H1 (cell line): Measurements from ENCODE around the gene PIGL. TPM values are rescaled to one million over a fixed set of nuclear protein-coding genes. Genes with fewer than 3 reads are reported as not detected.

Source experiments
- E2F6 ChIP-seq: IDR thresholded peaks from 2 replicates; pipeline ENCODE4 v1.6.1; 2012; ENCODE audit warnings: inconsistent platforms
- FOSL1 ChIP-seq: IDR thresholded peaks from 2 replicates; pipeline ENCODE4 v1.6.1; 2011; ENCODE audit warnings: mild to moderate bottlenecking, low read depth, low read length, moderate library complexity; ENCODE audit not compliant: insufficient read depth
- polyA plus RNA-seq, 7 experiments: library from polyadenylated mRNA; depleted of rRNA in 3 of 7; stranded (reverse) in 5 of 7; unstranded in 2 of 7; fragments of >200 nt in 5 of 7; fragments of 200-250 nt in 2 of 7; gene quantifications; 1 replicate in 5 of 7; 2 replicates in 1 of 7; 4 replicates in 1 of 7; pipeline versions ENCODE4 v1.2.1 to v1.2.3, GENCODE V29; 2011 to 2013; ENCODE audit warnings: missing spikeins in 2 of 7, mixed read lengths in 2 of 7
- total RNA-seq: library from RNA; stranded (reverse); fragmentation: NEBNext Ultra II Directional; extraction: Animal tissue kit (Norgen Biotek cat#: 25700); gene quantifications from 2 replicates; pipeline ENCODE4 v1.2.1, GENCODE V29; 2021
- TF ChIP-seq, protein P1 (sequence below): fragments of 300-600 bp; sonication (generic); IDR thresholded peaks from 2 replicates; pipeline ENCODE4 v1.7.1; 2012; ENCODE audit warnings: low read length, moderate library complexity, mild to moderate bottlenecking, inconsistent platforms; ENCODE audit not compliant: insufficient replicate concordance
- TF ChIP-seq, protein P2 (sequence below): IDR thresholded peaks from 2 replicates; pipeline ENCODE4 v1.6.1; 2011; ENCODE audit warnings: low read depth, mild to moderate bottlenecking, low read length; ENCODE audit not compliant: insufficient read depth

PIGL gene
- total and polyA plus RNA-seq, 2 of the 8 experiments (the other 6 are each of a cell fraction or from before 2014, with no cell fraction given), result 28.4 to 30.8 TPM

DNA sequence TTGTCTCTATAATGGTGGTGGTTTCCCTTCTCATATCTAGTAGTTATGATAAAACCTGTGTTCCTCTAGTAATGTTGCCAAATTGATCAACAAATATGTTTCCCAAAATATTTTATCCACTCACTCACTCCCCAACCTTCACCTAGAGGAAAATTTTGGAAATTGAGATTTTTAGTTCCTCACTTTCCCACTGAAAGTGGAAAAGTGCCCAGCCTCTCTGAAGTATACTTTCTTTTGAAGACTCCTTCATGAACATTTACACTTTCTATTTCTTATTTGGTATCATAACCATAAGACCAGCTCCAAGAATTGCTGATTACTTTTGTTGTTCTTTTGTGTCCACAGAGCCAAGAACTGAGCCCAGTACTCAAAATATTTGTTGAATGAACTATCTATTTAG, 141.4 kb downstream of the PIGL start (continued):
- TF ChIP-seq, protein P1, sequence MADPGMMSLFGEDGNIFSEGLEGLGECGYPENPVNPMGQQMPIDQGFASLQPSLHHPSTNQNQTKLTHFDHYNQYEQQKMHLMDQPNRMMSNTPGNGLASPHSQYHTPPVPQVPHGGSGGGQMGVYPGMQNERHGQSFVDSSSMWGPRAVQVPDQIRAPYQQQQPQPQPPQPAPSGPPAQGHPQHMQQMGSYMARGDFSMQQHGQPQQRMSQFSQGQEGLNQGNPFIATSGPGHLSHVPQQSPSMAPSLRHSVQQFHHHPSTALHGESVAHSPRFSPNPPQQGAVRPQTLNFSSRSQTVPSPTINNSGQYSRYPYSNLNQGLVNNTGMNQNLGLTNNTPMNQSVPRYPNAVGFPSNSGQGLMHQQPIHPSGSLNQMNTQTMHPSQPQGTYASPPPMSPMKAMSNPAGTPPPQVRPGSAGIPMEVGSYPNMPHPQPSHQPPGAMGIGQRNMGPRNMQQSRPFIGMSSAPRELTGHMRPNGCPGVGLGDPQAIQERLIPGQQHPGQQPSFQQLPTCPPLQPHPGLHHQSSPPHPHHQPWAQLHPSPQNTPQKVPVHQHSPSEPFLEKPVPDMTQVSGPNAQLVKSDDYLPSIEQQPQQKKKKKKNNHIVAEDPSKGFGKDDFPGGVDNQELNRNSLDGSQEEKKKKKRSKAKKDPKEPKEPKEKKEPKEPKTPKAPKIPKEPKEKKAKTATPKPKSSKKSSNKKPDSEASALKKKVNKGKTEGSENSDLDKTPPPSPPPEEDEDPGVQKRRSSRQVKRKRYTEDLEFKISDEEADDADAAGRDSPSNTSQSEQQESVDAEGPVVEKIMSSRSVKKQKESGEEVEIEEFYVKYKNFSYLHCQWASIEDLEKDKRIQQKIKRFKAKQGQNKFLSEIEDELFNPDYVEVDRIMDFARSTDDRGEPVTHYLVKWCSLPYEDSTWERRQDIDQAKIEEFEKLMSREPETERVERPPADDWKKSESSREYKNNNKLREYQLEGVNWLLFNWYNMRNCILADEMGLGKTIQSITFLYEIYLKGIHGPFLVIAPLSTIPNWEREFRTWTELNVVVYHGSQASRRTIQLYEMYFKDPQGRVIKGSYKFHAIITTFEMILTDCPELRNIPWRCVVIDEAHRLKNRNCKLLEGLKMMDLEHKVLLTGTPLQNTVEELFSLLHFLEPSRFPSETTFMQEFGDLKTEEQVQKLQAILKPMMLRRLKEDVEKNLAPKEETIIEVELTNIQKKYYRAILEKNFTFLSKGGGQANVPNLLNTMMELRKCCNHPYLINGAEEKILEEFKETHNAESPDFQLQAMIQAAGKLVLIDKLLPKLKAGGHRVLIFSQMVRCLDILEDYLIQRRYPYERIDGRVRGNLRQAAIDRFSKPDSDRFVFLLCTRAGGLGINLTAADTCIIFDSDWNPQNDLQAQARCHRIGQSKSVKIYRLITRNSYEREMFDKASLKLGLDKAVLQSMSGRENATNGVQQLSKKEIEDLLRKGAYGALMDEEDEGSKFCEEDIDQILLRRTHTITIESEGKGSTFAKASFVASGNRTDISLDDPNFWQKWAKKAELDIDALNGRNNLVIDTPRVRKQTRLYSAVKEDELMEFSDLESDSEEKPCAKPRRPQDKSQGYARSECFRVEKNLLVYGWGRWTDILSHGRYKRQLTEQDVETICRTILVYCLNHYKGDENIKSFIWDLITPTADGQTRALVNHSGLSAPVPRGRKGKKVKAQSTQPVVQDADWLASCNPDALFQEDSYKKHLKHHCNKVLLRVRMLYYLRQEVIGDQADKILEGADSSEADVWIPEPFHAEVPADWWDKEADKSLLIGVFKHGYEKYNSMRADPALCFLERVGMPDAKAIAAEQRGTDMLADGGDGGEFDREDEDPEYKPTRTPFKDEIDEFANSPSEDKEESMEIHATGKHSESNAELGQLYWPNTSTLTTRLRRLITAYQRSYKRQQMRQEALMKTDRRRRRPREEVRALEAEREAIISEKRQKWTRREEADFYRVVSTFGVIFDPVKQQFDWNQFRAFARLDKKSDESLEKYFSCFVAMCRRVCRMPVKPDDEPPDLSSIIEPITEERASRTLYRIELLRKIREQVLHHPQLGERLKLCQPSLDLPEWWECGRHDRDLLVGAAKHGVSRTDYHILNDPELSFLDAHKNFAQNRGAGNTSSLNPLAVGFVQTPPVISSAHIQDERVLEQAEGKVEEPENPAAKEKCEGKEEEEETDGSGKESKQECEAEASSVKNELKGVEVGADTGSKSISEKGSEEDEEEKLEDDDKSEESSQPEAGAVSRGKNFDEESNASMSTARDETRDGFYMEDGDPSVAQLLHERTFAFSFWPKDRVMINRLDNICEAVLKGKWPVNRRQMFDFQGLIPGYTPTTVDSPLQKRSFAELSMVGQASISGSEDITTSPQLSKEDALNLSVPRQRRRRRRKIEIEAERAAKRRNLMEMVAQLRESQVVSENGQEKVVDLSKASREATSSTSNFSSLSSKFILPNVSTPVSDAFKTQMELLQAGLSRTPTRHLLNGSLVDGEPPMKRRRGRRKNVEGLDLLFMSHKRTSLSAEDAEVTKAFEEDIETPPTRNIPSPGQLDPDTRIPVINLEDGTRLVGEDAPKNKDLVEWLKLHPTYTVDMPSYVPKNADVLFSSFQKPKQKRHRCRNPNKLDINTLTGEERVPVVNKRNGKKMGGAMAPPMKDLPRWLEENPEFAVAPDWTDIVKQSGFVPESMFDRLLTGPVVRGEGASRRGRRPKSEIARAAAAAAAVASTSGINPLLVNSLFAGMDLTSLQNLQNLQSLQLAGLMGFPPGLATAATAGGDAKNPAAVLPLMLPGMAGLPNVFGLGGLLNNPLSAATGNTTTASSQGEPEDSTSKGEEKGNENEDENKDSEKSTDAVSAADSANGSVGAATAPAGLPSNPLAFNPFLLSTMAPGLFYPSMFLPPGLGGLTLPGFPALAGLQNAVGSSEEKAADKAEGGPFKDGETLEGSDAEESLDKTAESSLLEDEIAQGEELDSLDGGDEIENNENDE, result no peak
- TF ChIP-seq E2F6, result no peak
- no peak for TF ChIP-seq FOSL1
- TF ChIP-seq, protein P2, sequence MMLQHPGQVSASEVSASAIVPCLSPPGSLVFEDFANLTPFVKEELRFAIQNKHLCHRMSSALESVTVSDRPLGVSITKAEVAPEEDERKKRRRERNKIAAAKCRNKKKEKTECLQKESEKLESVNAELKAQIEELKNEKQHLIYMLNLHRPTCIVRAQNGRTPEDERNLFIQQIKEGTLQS, result no peak
